Neural cell (in vitro differentiated cells): ENCODE data around the gene CCNI. TPM values are rescaled to one million over a fixed set of nuclear protein-coding genes. Genes with fewer than 3 reads are reported as not detected.
A peak's percentile ranks its signal among the peaks of the same experiment; 100 is the strongest.

ENCODE experiments used
- H2AFZ ChIP-seq: fragments of 200-600, 300-800 bp; sonication (generic), shearing (Covaris generic); 2 replicates; pipeline ENCODE4 v1.6.0; 2014; ENCODE audit warnings: low read depth, mild to moderate bottlenecking, antibody characterized with exemption, low read length, moderate library complexity
- H3F3A ChIP-seq: fragments of 200-600 bp; shearing (Covaris generic); 2 replicates; pipeline ENCODE4 v1.6.1; 2016; ENCODE audit warnings: mild to moderate bottlenecking, moderate library complexity, mixed read lengths, antibody characterized with exemption, low read length; ENCODE audit not compliant: insufficient read depth, poor library complexity, severe bottlenecking
- H3K27ac ChIP-seq: fragments of 200-600, 300-800 bp; sonication (generic), shearing (Covaris generic); 2 replicates; pipeline ENCODE4 v1.5.1; 2014; ENCODE audit warnings: mild to moderate bottlenecking, low read length, moderate library complexity
- H3K27me3 ChIP-seq: fragments of 300-800, 200-600 bp; sonication (generic), shearing (Covaris generic); 2 replicates; pipeline ENCODE4 v1.6.0; 2014; ENCODE audit warnings: mild to moderate bottlenecking, low read depth, low read length, moderate library complexity; ENCODE audit not compliant: insufficient read depth
- H3K36me3 ChIP-seq: fragments of 300-800, 200-600 bp; sonication (generic), shearing (Covaris generic); 2 replicates; pipeline ENCODE4 v1.5.1; 2014; ENCODE audit warnings: mild to moderate bottlenecking, antibody characterized with exemption, low read length, moderate library complexity; ENCODE audit not compliant: insufficient read depth
- H3K4me2 ChIP-seq: fragments of 300-800, 200-600 bp; sonication (generic), shearing (Covaris generic); 2 replicates; pipeline ENCODE4 v1.6.0; 2014; ENCODE audit warnings: mild to moderate bottlenecking, low read length
- H3K4me3 ChIP-seq: fragments of 300-800, 200-600 bp; sonication (generic), shearing (Covaris generic); 2 replicates; pipeline ENCODE4 v1.5.1; 2014; ENCODE audit warnings: mild to moderate bottlenecking, low read length, moderate library complexity
- H3K79me2 ChIP-seq: fragments of 200-600 bp; shearing (Covaris generic); replicated peaks from 2 replicates; pipeline ENCODE4 v1.6.0; 2014; ENCODE audit warnings: mild to moderate bottlenecking, low read length, moderate library complexity; ENCODE audit not compliant: insufficient read depth
- H3K9ac ChIP-seq: fragments of 300-800, 200-600 bp; sonication (generic), shearing (Covaris generic); 2 replicates; pipeline ENCODE4 v1.6.1; 2016; ENCODE audit warnings: mild to moderate bottlenecking, low read length, mixed read lengths
- H3K9me2 ChIP-seq: fragments of 200-600 bp; shearing (Covaris generic); 2 replicates; pipeline ENCODE4 v1.6.1; 2016; ENCODE audit warnings: mild to moderate bottlenecking, low read length, mixed read lengths; ENCODE audit not compliant: insufficient read depth
- H3K9me3 ChIP-seq: fragments of 200-600, 300-800 bp; sonication (generic), shearing (Covaris generic); 2 replicates; pipeline ENCODE4 v1.6.1; 2016; ENCODE audit warnings: mild to moderate bottlenecking, mixed run types, low read length, moderate library complexity, mixed read lengths
- H4K20me1 ChIP-seq: fragments of 200-600 bp; shearing (Covaris generic); 2 replicates; pipeline ENCODE4 v1.6.1; 2016; ENCODE audit warnings: mild to moderate bottlenecking, mixed run types; ENCODE audit not compliant: insufficient read depth
- EP300 ChIP-seq: fragments of 450-650 bp; conservative IDR thresholded peaks from 2 replicates; pipeline ENCODE4 v1.6.1; 2014; ENCODE audit warnings: antibody characterized with exemption, mild to moderate bottlenecking, moderate library complexity; ENCODE audit not compliant: poor library complexity, severe bottlenecking
- EZH2 ChIP-seq: fragments of 200-600, 300-800 bp; shearing (Covaris generic), sonication (generic); IDR thresholded peaks from 2 replicates; pipeline ENCODE4 v1.6.1; 2014; ENCODE audit warnings: antibody characterized with exemption, low read length, borderline replicate concordance, mild to moderate bottlenecking; ENCODE audit not compliant: insufficient read depth, poor library complexity, severe bottlenecking
- MXI1 ChIP-seq: fragments of 450-650 bp; conservative IDR thresholded peaks from 2 replicates; pipeline ENCODE4 v1.6.1; 2014; ENCODE audit warnings: antibody characterized with exemption, mild to moderate bottlenecking; ENCODE audit not compliant: poor library complexity, severe bottlenecking
- POLR2AphosphoS5 ChIP-seq: IDR thresholded peaks from 2 replicates; pipeline ENCODE4 v1.6.1; 2012
- RAD21 ChIP-seq: fragments of 450-650 bp; conservative IDR thresholded peaks from 2 replicates; pipeline ENCODE4 v1.6.1; 2014; ENCODE audit warnings: antibody characterized with exemption, mild to moderate bottlenecking, moderate library complexity
- SMC3 ChIP-seq: fragments of 450-650 bp; conservative IDR thresholded peaks from 2 replicates; pipeline ENCODE4 v1.6.1; 2014; ENCODE audit warnings: antibody characterized with exemption, mild to moderate bottlenecking, moderate library complexity; ENCODE audit not compliant: poor library complexity
- TAF1 ChIP-seq: IDR thresholded peaks from 2 replicates; pipeline ENCODE4 v1.6.1; 2012; ENCODE audit warnings: low read depth
- polyA plus RNA-seq: library from polyadenylated mRNA; depleted of rRNA; stranded (reverse); fragments of >200 nt; gene quantifications from 2 replicates; pipeline ENCODE4 v1.2.3, GENCODE V29; 2014
- TF ChIP-seq, protein P1 (sequence below): IDR thresholded peaks from 2 replicates; pipeline ENCODE4 v1.6.1; 2012; ENCODE audit warnings: borderline replicate concordance
- TF ChIP-seq, protein P2 (sequence below): fragments of 450-650 bp; IDR thresholded peaks from 2 replicates; pipeline ENCODE4 v1.5.1; 2014; ENCODE audit warnings: antibody characterized with exemption, mild to moderate bottlenecking, moderate library complexity; ENCODE audit not compliant: poor library complexity, severe bottlenecking

The CCNI gene
- polyA plus RNA-seq, 1 donor from 2014 or later, result 129 TPM

DNA sequence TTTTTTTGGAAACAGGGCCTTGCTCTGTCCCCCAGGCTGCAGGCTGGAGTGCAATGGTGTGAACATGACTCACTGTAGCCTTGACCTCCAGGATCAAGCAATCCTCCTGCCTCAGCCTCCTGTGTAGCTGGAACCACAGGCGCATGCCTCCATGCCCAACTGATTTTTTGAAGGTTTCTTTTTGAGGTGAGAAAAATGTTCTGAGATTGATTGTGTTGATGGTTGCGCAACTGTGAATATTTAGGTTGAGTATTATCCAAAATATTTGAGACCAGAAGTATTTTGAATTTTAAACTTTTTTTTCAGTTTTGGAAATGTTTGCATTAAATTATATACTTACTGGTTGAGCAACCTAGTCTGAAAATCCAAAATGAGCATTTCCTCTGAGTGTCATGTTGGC lies 2.6 kb upstream of the CCNI start:
- no peak overlapping the region for H3K27ac ChIP-seq
- peaks cover 49% of the 10 kb centered on the region for H3K79me2 ChIP-seq
- peaks cover under 1% of the 10 kb centered on the region for H4K20me1 ChIP-seq
- no peak overlapping the region for H3K4me2 ChIP-seq
- no peaks in the 10 kb centered on the region for H3K27me3 ChIP-seq
- no peak for TF ChIP-seq SMC3
- TF ChIP-seq MXI1, result no peak
- no peak for TF ChIP-seq TAF1
- TF ChIP-seq EZH2, result no peak
- no peak for TF ChIP-seq RAD21
- TF ChIP-seq EP300, result no peak
- TF ChIP-seq, protein P1, sequence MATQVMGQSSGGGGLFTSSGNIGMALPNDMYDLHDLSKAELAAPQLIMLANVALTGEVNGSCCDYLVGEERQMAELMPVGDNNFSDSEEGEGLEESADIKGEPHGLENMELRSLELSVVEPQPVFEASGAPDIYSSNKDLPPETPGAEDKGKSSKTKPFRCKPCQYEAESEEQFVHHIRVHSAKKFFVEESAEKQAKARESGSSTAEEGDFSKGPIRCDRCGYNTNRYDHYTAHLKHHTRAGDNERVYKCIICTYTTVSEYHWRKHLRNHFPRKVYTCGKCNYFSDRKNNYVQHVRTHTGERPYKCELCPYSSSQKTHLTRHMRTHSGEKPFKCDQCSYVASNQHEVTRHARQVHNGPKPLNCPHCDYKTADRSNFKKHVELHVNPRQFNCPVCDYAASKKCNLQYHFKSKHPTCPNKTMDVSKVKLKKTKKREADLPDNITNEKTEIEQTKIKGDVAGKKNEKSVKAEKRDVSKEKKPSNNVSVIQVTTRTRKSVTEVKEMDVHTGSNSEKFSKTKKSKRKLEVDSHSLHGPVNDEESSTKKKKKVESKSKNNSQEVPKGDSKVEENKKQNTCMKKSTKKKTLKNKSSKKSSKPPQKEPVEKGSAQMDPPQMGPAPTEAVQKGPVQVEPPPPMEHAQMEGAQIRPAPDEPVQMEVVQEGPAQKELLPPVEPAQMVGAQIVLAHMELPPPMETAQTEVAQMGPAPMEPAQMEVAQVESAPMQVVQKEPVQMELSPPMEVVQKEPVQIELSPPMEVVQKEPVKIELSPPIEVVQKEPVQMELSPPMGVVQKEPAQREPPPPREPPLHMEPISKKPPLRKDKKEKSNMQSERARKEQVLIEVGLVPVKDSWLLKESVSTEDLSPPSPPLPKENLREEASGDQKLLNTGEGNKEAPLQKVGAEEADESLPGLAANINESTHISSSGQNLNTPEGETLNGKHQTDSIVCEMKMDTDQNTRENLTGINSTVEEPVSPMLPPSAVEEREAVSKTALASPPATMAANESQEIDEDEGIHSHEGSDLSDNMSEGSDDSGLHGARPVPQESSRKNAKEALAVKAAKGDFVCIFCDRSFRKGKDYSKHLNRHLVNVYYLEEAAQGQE, result no peak
- TF ChIP-seq, protein P2, sequence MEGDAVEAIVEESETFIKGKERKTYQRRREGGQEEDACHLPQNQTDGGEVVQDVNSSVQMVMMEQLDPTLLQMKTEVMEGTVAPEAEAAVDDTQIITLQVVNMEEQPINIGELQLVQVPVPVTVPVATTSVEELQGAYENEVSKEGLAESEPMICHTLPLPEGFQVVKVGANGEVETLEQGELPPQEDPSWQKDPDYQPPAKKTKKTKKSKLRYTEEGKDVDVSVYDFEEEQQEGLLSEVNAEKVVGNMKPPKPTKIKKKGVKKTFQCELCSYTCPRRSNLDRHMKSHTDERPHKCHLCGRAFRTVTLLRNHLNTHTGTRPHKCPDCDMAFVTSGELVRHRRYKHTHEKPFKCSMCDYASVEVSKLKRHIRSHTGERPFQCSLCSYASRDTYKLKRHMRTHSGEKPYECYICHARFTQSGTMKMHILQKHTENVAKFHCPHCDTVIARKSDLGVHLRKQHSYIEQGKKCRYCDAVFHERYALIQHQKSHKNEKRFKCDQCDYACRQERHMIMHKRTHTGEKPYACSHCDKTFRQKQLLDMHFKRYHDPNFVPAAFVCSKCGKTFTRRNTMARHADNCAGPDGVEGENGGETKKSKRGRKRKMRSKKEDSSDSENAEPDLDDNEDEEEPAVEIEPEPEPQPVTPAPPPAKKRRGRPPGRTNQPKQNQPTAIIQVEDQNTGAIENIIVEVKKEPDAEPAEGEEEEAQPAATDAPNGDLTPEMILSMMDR, result no peak
- no peak for TF ChIP-seq POLR2AphosphoS5
- H3F3A ChIP-seq, result no peaks in the 10 kb centered on the region
- H3K36me3 ChIP-seq, result no peaks in the 10 kb centered on the region
- peak overlapping the region; percentile 82 for H3K4me3 ChIP-seq
- H3K9me2 ChIP-seq, result no peaks in the 10 kb centered on the region
- H3K9me3 ChIP-seq, result no peaks in the 10 kb centered on the region
- no peak overlapping the region for H2AFZ ChIP-seq
- H3K9ac ChIP-seq, result no peak overlapping the region

DNA sequence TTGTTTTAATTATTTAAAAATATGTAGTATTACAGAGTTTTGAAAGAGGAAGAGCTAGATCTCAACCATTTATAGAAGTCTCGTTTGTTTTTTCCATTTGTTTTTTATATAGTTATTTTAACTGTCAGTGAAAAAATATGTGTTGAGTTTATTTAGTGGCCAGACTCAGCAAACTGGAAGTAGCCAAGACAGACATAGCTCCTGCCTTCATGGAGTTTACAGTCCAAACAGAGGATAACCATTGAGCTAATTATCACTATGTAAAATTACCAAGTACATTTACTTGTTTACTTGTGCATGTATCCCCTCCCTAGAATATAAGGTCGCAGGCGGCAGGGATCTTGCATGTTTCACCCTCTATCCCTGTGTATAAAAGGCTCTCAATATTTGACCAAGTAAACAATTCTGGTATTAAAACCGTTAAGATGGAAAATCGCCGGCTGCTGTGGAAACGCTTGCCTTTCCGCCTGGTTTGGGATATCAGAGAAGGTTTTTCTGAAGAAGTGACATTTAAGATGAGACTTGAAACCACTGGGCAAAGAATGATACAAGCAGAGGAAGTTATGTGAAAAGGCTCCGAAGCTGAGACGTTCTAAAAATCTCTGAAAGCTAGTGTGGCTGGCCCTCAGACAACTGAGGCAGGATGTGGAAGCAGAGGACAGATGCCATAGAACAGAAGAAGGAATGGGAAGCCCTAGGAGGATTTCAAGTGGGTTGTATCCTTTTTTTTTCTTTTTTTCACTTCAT lies 1.3 kb upstream of the CCNI start:
- Histone ChIP-seq H4K20me1 (peaks cover 7% of the 10 kb centered on the region), H3K27me3 (no peaks in the 10 kb centered on the region), H2AFZ (peak overlapping the region; percentile 60), H3K79me2 (peaks cover 62% of the 10 kb centered on the region), H3K9ac (peak overlapping the region; percentile 99), H3K27ac (peak overlapping the region; percentile 99), H3K9me3 (no peaks in the 10 kb centered on the region), H3K9me2 (no peaks in the 10 kb centered on the region), H3F3A (no peaks in the 10 kb centered on the region), H3K4me3 (peak overlapping the region; percentile 82), H3K36me3 (no peaks in the 10 kb centered on the region), H3K4me2 (peak overlapping the region; percentile 48)
- no peak for TF ChIP-seq EP300
